Measurements from ENCODE around the gene UPK3A. TPM values are rescaled to one million over a fixed set of nuclear protein-coding genes. Genes with fewer than 3 reads are reported as not detected.

UPK3A gene
- total RNA-seq, 2 donors from 2014 or later = 0.37 TPM; not detected in 1

- ATAC-seq (no peak), DNase-seq (no peak)
- Mint-ChIP-seq H3K27ac (peak overlapping the region; percentile 87), H3K27me3 (no peaks in the 10 kb centered on the region), H3K4me3 (no peak overlapping the region), H3K36me3 (ENCODE audit: low read depth) (peaks cover 7% of the 10 kb centered on the region), H3K4me1 (peaks cover 12% of the 10 kb centered on the region)
- no peaks in the 10 kb centered on the region for H3K9me3 ChIP-seq (ENCODE audit: control insufficient read depth, low read length, poor library complexity, severe bottlenecking)
These were observed 54.0 kb downstream of the UPK3A start for GRCh38 chr22:45338795-45339194.

DNA sequence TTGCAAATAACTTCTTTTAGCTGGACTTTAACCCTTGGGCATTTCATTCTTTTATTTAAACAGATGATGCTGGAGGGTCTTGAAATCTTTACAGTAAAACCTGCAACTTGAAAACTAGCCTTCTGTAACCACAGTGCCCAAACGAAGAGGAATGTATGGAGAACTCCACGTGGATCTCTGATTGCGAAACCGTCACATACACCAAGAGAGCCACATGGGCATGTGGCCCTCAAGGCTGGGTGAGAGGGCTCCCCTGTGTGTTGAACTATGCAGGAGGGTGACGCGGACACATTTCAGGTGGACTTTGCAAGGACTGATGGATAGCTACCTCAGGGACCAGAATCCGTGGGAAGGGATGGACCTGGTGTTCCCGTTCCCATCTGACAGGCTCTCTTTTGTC is 55.6 kb downstream of the UPK3A start:
- Mint-ChIP-seq H3K27me3 (no peaks in the 10 kb centered on the region), H3K36me3 (ENCODE audit: low read depth) (peaks cover 7% of the 10 kb centered on the region), H3K27ac (peak overlapping the region; percentile 43), H3K4me3 (peak overlapping the region; percentile 36), H3K4me1 (peaks cover 7% of the 10 kb centered on the region)
- ATAC-seq (no peak), DNase-seq (no peak)
- H3K9me3 ChIP-seq (ENCODE audit: control insufficient read depth, low read length, poor library complexity, severe bottlenecking) = no peaks in the 10 kb centered on the region

GRCh38 chr22:45341498-45341897 is 56.7 kb downstream of the UPK3A start:
- Mint-ChIP-seq H3K27me3 (no peaks in the 10 kb centered on the region), H3K4me1 (peaks cover 7% of the 10 kb centered on the region), H3K36me3 (ENCODE audit: low read depth) (peaks cover 8% of the 10 kb centered on the region), H3K4me3 (no peak overlapping the region), H3K27ac (peak overlapping the region; percentile 43)
- no peaks in the 10 kb centered on the region for H3K9me3 ChIP-seq (ENCODE audit: control insufficient read depth, low read length, poor library complexity, severe bottlenecking)
- no peak for DNase-seq
- ATAC-seq = peak; percentile 76

DNA sequence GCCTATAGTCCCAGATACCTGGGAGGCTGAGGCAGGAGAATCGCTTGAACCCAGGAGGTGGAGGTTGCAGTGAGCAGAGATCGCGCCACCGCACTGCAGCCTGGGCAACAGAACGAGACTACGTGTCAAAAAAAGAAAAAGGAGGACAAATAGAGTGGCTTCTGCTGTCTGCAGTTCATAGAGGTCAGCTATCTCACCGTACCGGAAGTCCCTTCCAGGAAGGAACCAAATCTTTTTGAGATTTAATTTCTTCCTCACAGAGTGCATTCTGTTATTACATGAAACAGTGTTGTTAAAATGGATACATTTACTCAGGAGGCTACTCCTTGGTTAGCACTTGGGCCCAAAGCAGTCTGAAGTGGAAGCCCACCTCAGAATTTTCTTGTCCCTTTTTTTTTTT is 58.4 kb downstream of the UPK3A start:
- Mint-ChIP-seq H3K4me3 (no peak overlapping the region), H3K4me1 (peaks cover 5% of the 10 kb centered on the region), H3K27me3 (no peaks in the 10 kb centered on the region), H3K27ac (peak overlapping the region; percentile 75), H3K36me3 (ENCODE audit: low read depth) (peaks cover 8% of the 10 kb centered on the region)
- ATAC-seq (no peak), DNase-seq (no peak)
- no peaks in the 10 kb centered on the region for H3K9me3 ChIP-seq (ENCODE audit: control insufficient read depth, low read length, poor library complexity, severe bottlenecking)

DNA sequence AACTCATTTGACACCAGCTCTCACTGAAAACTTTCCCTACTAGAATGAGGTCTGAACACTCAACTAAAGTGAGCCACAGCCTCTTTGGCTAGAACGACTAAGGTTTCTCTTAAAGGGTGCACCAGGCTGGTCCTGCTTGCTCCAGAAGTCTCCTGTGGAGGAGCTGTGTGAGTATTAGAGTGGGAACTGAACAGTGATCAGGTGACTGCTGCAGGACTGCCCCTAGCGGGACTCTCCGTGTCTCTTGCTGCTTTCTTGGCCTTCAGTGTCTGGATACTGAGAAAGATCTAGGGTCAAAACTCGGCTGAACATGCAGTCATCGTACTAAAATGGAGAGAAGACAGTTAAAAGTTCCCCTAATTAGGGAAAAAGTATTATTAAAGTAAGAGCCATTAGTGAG is 59.6 kb downstream of the UPK3A start:
- Mint-ChIP-seq H3K4me1 (peaks cover 5% of the 10 kb centered on the region), H3K36me3 (ENCODE audit: low read depth) (peaks cover 8% of the 10 kb centered on the region), H3K27me3 (no peaks in the 10 kb centered on the region), H3K4me3 (no peak overlapping the region), H3K27ac (peak overlapping the region; percentile 75)
- ATAC-seq = no peak
- H3K9me3 ChIP-seq (ENCODE audit: control insufficient read depth, low read length, poor library complexity, severe bottlenecking) = no peaks in the 10 kb centered on the region
- no peak for DNase-seq

Other genes with a start within 250 kb of the UPK3A start
- 10 to 100 TPM; 89.3 to 99.2 TPM for gene NUP50, start 121.0 kb upstream of the UPK3A start, total RNA-seq
- gene KIAA0930, start 44.1 kb upstream of the UPK3A start, total RNA-seq = 10 to 100 TPM; 10.9 to 11.6 TPM
- gene FAM118A, start 25.0 kb downstream of the UPK3A start, total RNA-seq = 100 to 1,000 TPM; 162 to 200 TPM
- under 1 TPM in 1 of 2 donors, not detected in 1; 0.17 TPM for gene SMC1B, start 128.7 kb downstream of the UPK3A start, total RNA-seq
- 1 to 10 TPM; 1.6 to 2.4 TPM for gene RIBC2, start 128.7 kb downstream of the UPK3A start, total RNA-seq
- gene FBLN1, start 217.9 kb downstream of the UPK3A start, total RNA-seq = under 1 TPM; 0.34 to 0.90 TPM

Data from T-helper 17 cell (primary cell).